Type B pancreatic cell (in vitro differentiated cells): ENCODE data around the gene UBAP1. TPM values are rescaled to one million over a fixed set of nuclear protein-coding genes. Genes with fewer than 3 reads are reported as not detected.

Experiments used
- DNase-seq: peaks from one replicate; pipeline ENCODE4 v3.0.0; 2021; ENCODE audit warnings: mixed read lengths; ENCODE audit not compliant: unreplicated experiment; ENCODE audit errors: extremely low spot score
- H3K27ac Mint-ChIP-seq: 2 replicates; pipeline ENCODE4 v1.8.0; 2021; ENCODE audit warnings: mild to moderate bottlenecking, mixed read lengths
- H3K27me3 Mint-ChIP-seq: 2 replicates; pipeline ENCODE4 v1.8.0; 2021; ENCODE audit warnings: mixed read lengths
- H3K36me3 Mint-ChIP-seq: 2 replicates; pipeline ENCODE4 v1.8.0; 2021; ENCODE audit warnings: mixed read lengths
- H3K4me1 Mint-ChIP-seq: one replicate; pipeline ENCODE4 v1.8.0; 2021; ENCODE audit warnings: mixed read lengths; ENCODE audit not compliant: unreplicated experiment
- H3K4me3 Mint-ChIP-seq: 2 replicates; pipeline ENCODE4 v1.8.0; 2021; ENCODE audit warnings: mild to moderate bottlenecking, mixed read lengths
- H3K9me3 Mint-ChIP-seq: 2 replicates; pipeline ENCODE4 v1.8.0; 2021; ENCODE audit warnings: mixed read lengths
- total RNA-seq: library from RNA; stranded (reverse); gene quantifications from 2 replicates; pipeline ENCODE4 v1.2.1, GENCODE V29; 2021; ENCODE audit warnings: low replicate concordance
- TF ChIP-seq, protein P1 (sequence below): fragments of 200-600 bp; sonication (generic); conservative IDR thresholded peaks from 2 replicates; pipeline ENCODE4 v1.5.0; 2021; ENCODE audit warnings: antibody characterized with exemption, mild to moderate bottlenecking

UBAP1 gene
- total RNA-seq, 1 donor from 2014 or later, result 35.9 TPM

DNA sequence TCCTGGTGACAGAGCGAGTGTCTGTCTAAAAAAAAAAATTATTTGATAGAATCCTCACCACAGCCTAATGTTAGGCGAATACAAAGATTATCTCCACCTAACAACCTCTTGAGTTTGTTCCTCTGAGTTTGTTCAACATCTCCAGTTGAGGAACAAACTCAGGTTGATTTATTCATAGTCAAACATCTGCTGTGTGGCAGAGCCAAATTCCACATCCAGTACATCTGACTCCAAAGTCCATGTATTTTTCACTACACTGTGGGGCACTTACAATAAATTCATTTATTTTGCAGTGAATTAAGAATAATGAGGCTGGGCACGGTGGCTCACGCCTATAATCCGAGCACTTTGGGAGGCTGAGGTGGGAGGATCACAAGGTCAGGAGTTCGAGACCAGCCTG is 97.0 kb downstream of the UBAP1 start:
- Mint-ChIP-seq H3K27ac (no peak overlapping the region), H3K27me3 (no peaks in the 10 kb centered on the region), H3K9me3 (no peaks in the 10 kb centered on the region), H3K36me3 (peaks cover 6% of the 10 kb centered on the region), H3K4me3 (no peak overlapping the region), H3K4me1 (peaks cover 15% of the 10 kb centered on the region)
- DNase-seq, result no peak
- TF ChIP-seq, protein P1, sequence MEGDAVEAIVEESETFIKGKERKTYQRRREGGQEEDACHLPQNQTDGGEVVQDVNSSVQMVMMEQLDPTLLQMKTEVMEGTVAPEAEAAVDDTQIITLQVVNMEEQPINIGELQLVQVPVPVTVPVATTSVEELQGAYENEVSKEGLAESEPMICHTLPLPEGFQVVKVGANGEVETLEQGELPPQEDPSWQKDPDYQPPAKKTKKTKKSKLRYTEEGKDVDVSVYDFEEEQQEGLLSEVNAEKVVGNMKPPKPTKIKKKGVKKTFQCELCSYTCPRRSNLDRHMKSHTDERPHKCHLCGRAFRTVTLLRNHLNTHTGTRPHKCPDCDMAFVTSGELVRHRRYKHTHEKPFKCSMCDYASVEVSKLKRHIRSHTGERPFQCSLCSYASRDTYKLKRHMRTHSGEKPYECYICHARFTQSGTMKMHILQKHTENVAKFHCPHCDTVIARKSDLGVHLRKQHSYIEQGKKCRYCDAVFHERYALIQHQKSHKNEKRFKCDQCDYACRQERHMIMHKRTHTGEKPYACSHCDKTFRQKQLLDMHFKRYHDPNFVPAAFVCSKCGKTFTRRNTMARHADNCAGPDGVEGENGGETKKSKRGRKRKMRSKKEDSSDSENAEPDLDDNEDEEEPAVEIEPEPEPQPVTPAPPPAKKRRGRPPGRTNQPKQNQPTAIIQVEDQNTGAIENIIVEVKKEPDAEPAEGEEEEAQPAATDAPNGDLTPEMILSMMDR, result no peak

DNA sequence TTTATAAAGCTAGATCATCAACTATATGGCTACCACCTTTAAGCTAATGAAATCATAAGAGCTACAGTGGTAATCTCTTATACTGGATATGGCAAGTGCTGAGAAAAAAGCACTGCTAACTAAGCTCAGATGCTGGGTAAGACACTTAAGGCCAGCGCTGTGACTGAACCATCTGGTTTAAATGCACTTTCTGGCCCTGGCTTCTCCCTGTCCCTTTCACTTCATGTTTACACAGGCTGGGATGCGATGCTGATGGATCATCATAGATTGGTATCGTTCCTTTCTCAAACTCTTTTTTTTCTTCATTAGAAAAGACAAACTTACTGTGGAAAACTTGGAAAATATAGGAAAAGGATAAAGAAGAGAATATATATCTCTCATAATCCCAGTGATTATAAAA is 97.9 kb downstream of the UBAP1 start:
- TF ChIP-seq, protein P1, result no peak
- peaks cover 7% of the 10 kb centered on the region for H3K4me1 Mint-ChIP-seq
- H3K9me3 Mint-ChIP-seq, result no peaks in the 10 kb centered on the region
- H3K36me3 Mint-ChIP-seq, result peaks cover 6% of the 10 kb centered on the region
- H3K27me3 Mint-ChIP-seq, result no peaks in the 10 kb centered on the region
- DNase-seq, result no peak
- H3K27ac Mint-ChIP-seq, result no peak overlapping the region
- no peak overlapping the region for H3K4me3 Mint-ChIP-seq

DNA sequence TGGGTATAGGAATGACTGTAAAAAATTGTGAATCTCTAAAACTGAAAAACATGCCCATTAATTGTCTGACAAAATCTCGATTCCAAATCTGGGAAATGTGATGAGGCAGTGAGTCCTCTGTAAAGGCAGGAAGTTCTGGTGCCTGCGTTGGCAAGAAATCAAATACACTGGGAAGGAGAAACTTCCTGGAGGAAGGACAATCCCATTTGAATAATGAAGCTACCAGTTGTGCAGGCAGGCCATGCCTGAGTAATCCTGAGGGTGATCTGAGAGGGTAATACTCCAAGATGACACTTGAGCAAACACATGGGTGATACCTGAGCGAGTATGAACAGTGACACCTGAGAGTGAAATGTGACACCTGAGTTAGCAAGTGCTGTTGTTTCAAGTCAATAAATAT is 100.6 kb downstream of the UBAP1 start:
- TF ChIP-seq, protein P1, result no peak
- H3K27ac Mint-ChIP-seq, result no peak overlapping the region
- no peaks in the 10 kb centered on the region for H3K9me3 Mint-ChIP-seq

DNA sequence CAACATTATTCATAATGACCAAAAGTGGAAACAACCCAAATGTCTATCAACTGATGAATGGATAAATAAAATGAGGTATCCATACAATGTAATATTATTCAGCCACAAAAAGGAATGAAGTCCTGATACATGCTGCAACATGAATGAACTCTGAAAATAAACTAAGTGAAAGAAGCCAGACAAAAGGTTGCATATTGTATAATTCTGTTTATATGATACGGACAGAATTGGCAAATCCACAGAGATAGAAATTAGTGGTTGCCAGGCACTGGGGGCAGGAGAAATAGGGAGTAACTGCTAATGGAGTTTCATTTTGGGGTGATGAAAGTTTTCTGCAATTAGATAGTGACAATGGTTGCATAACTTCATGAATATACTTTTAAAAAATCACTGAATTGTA is 103.3 kb downstream of the UBAP1 start:
- Mint-ChIP-seq H3K4me3 (no peak overlapping the region), H3K9me3 (no peaks in the 10 kb centered on the region), H3K36me3 (peaks cover 10% of the 10 kb centered on the region), H3K4me1 (no peaks in the 10 kb centered on the region), H3K27me3 (no peaks in the 10 kb centered on the region), H3K27ac (no peak overlapping the region)
- TF ChIP-seq, protein P1, result no peak
- no peak for DNase-seq

More for the DNA sequence above, 100.6 kb downstream of the UBAP1 start:
- H3K4me3 Mint-ChIP-seq, result no peak overlapping the region
- no peak for DNase-seq
- no peaks in the 10 kb centered on the region for H3K27me3 Mint-ChIP-seq
- peaks cover 3% of the 10 kb centered on the region for H3K36me3 Mint-ChIP-seq
- no peaks in the 10 kb centered on the region for H3K4me1 Mint-ChIP-seq

DNA sequence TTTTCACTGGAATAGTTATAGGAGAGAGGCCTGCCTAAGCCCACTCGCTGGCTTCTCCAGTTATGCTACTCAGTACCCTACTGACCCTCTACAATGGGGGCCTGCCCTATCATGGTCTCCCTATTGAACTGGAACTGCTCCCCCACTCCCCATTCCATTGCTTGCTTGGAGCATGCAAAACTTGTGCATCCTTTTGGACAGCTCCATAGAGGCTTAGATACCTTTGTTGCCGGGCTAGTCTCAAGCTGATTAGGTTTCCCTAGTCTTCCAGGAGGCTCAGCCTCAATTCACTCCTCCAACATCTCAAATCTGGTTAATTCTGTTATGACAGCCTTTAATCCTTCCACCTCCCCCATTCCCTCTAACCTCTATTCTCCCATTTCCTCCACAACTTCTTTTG is 110.3 kb downstream of the UBAP1 start:
- peaks cover 6% of the 10 kb centered on the region for H3K36me3 Mint-ChIP-seq

More for the DNA sequence above, 110.3 kb downstream of the UBAP1 start:
- no peak overlapping the region for H3K27ac Mint-ChIP-seq
- no peaks in the 10 kb centered on the region for H3K4me1 Mint-ChIP-seq
- H3K27me3 Mint-ChIP-seq, result no peaks in the 10 kb centered on the region
- TF ChIP-seq, protein P1, result no peak
- no peak for DNase-seq
- H3K9me3 Mint-ChIP-seq, result no peaks in the 10 kb centered on the region
- H3K4me3 Mint-ChIP-seq, result no peak overlapping the region
